H9 (cell line): ENCODE results near the gene IFIT1. TPM values are rescaled to one million over a fixed set of nuclear protein-coding genes. Genes with fewer than 3 reads are reported as not detected.

Experiments
- DNase-seq: peaks from one replicate; pipeline ENCODE4 v3.0.0-alpha.2; 2017
- H2AFZ ChIP-seq: one replicate; pipeline ENCODE4 v1.6.1; 2013; ENCODE audit warnings: mild to moderate bottlenecking, low read length, control low read depth, moderate library complexity
- H2AK5ac ChIP-seq: 2 replicates; pipeline ENCODE4 v1.6.1; 2013; ENCODE audit warnings: low read length, control low read depth, mixed read lengths; ENCODE audit not compliant: insufficient read length
- H2BK120ac ChIP-seq: one replicate; pipeline ENCODE4 v1.6.1; 2013; ENCODE audit warnings: low read depth, mild to moderate bottlenecking, low read length, control low read depth, inconsistent platforms; ENCODE audit not compliant: poor library complexity, severe bottlenecking
- H2BK12ac ChIP-seq: 2 replicates; pipeline ENCODE4 v1.6.1; 2013; ENCODE audit warnings: low read length, control low read depth, mixed read lengths, low read depth; ENCODE audit not compliant: insufficient read length
- H2BK15ac ChIP-seq: 2 replicates; pipeline ENCODE4 v1.6.1; 2013; ENCODE audit warnings: low read depth, low read length, control low read depth
- H2BK20ac ChIP-seq: one replicate; pipeline ENCODE4 v1.6.1; 2013; ENCODE audit warnings: low read depth, mild to moderate bottlenecking, low read length, control low read depth, inconsistent platforms; ENCODE audit not compliant: poor library complexity, severe bottlenecking
- H2BK5ac ChIP-seq: 2 replicates; pipeline ENCODE4 v1.6.1; 2013; ENCODE audit warnings: low read length, control low read depth, mixed read lengths; ENCODE audit not compliant: insufficient read length
- H3K14ac ChIP-seq: 2 replicates; pipeline ENCODE4 v1.6.1; 2013; ENCODE audit warnings: low read length, control low read depth; ENCODE audit not compliant: insufficient read depth
- H3K18ac ChIP-seq: 2 replicates; pipeline ENCODE4 v1.6.1; 2013; ENCODE audit warnings: low read depth, mild to moderate bottlenecking, mixed read lengths, low read length, control low read depth; ENCODE audit not compliant: insufficient read length
- H3K23ac ChIP-seq: 2 replicates; pipeline ENCODE4 v1.6.1; 2013; ENCODE audit warnings: low read length, control low read depth, mixed read lengths, low read depth; ENCODE audit not compliant: insufficient read length
- H3K23me2 ChIP-seq: 2 replicates; pipeline ENCODE4 v1.6.1; 2013; ENCODE audit warnings: low read depth, mild to moderate bottlenecking, mixed read lengths, low read length, control low read depth; ENCODE audit not compliant: insufficient read length, poor library complexity, severe bottlenecking
- H3K27ac ChIP-seq: 2 replicates; pipeline ENCODE4 v1.5.1; 2013; ENCODE audit warnings: low read length, control low read depth, mixed read lengths, low read depth; ENCODE audit not compliant: insufficient read length
- H3K27me3 ChIP-seq: 2 replicates; pipeline ENCODE4 v1.6.1; 2013; ENCODE audit warnings: low read length, control low read depth, inconsistent platforms; ENCODE audit not compliant: insufficient read depth
- H3K4ac ChIP-seq: 2 replicates; pipeline ENCODE4 v1.6.1; 2013; ENCODE audit warnings: low read depth, mild to moderate bottlenecking, control low read depth, inconsistent platforms, low read length, moderate library complexity
- H3K4me1 ChIP-seq: 2 replicates; pipeline ENCODE4 v1.6.1; 2013; ENCODE audit warnings: low read length, control low read depth, inconsistent platforms; ENCODE audit not compliant: insufficient read depth
- H3K4me2 ChIP-seq: 2 replicates; pipeline ENCODE4 v1.6.1; 2013; ENCODE audit warnings: low read length, control low read depth, mixed read lengths; ENCODE audit not compliant: insufficient read length, insufficient read depth
- H3K56ac ChIP-seq: 2 replicates; pipeline ENCODE4 v1.6.1; 2013; ENCODE audit warnings: low read depth, mild to moderate bottlenecking, mixed read lengths, low read length, control low read depth; ENCODE audit not compliant: insufficient read length
- H3K79me1 ChIP-seq: 2 replicates; pipeline ENCODE4 v1.6.1; 2013; ENCODE audit warnings: low read depth, mild to moderate bottlenecking, moderate library complexity, low read length, control low read depth, inconsistent platforms; ENCODE audit not compliant: insufficient read depth, poor library complexity, severe bottlenecking
- H3K79me2 ChIP-seq: 2 replicates; pipeline ENCODE4 v1.6.1; 2013; ENCODE audit warnings: low read length, control low read depth, inconsistent platforms; ENCODE audit not compliant: insufficient read depth
- H3K9ac ChIP-seq: 2 replicates; pipeline ENCODE4 v1.6.1; 2013; ENCODE audit warnings: low read length, control low read depth, mixed read lengths; ENCODE audit not compliant: insufficient read length; ENCODE audit errors: extremely low read depth
- H3K9me3 ChIP-seq: one replicate; pipeline ENCODE4 v1.6.1; 2013; ENCODE audit warnings: low read depth, low read length, inconsistent platforms; ENCODE audit not compliant: control insufficient read depth
- H3T11ph ChIP-seq: one replicate; pipeline ENCODE4 v1.6.1; 2013; ENCODE audit warnings: mild to moderate bottlenecking, low read length, control low read depth, inconsistent platforms
- H4K20me1 ChIP-seq: one replicate; pipeline ENCODE4 v1.6.1; 2013; ENCODE audit not compliant: control insufficient read depth, insufficient read length, insufficient read depth
- H4K5ac ChIP-seq: 2 replicates; pipeline ENCODE4 v1.6.1; 2013; ENCODE audit warnings: low read depth, mild to moderate bottlenecking, mixed read lengths, low read length, control low read depth; ENCODE audit not compliant: insufficient read length
- H4K8ac ChIP-seq: replicated peaks from 2 replicates; pipeline ENCODE4 v1.6.1; 2013; ENCODE audit warnings: low read length, control low read depth, mixed read lengths, low read depth; ENCODE audit not compliant: insufficient read length
- H4K91ac ChIP-seq: 2 replicates; pipeline ENCODE4 v1.6.1; 2013; ENCODE audit warnings: low read depth, mild to moderate bottlenecking, moderate library complexity, mixed read lengths, low read length, control low read depth; ENCODE audit not compliant: insufficient read length
- H3K27ac Mint-ChIP-seq, 3 experiments: 2 replicates in 2 of 3; 3 replicates in 1 of 3; pipeline ENCODE4 v1.8.0; 2020 to 2021; ENCODE audit warnings: mixed read lengths in 3 of 3, mild to moderate bottlenecking in 1 of 3, moderate library complexity in 1 of 3
- H3K27me3 Mint-ChIP-seq: 2 replicates; pipeline ENCODE4 v1.8.0; 2021; ENCODE audit warnings: low read depth, mild to moderate bottlenecking, moderate library complexity, mixed read lengths
- H3K36me3 Mint-ChIP-seq, 3 experiments: 2 replicates in 2 of 3; 3 replicates in 1 of 3; pipeline ENCODE4 v1.8.0; 2020 to 2021; ENCODE audit warnings: low read depth in 3 of 3, mixed read lengths in 3 of 3; ENCODE audit not compliant: insufficient read depth in 1 of 3
- H3K4me1 Mint-ChIP-seq, 2 experiments: 2 replicates each; pipeline ENCODE4 v1.8.0; 2020; ENCODE audit warnings: mixed read lengths in 2 of 2
- H3K4me3 Mint-ChIP-seq, 2 experiments: 2 replicates in 1 of 2; 3 replicates in 1 of 2; pipeline ENCODE4 v1.8.0; 2020 to 2021; ENCODE audit warnings: mild to moderate bottlenecking in 2 of 2, mixed read lengths in 2 of 2, moderate library complexity in 1 of 2
- H3K9me3 Mint-ChIP-seq, 2 experiments: 2 replicates in 1 of 2; 3 replicates in 1 of 2; pipeline ENCODE4 v1.8.0; 2020; ENCODE audit warnings: mild to moderate bottlenecking in 2 of 2, mixed read lengths in 2 of 2, moderate library complexity in 1 of 2
- WGBS: extraction: QIAGEN DNeasy Blood & Tissue Kit; methylation state at CpG from one replicate; pipeline ENCODE4 v1.1.7; 2013; ENCODE audit warnings: missing lambda C conversion rate, low lambda C conversion rate, mixed read lengths; ENCODE audit not compliant: insufficient read length; ENCODE audit errors: extremely low coverage; 5-methylcytosine and 5-hydroxymethylcytosine counted together
- total RNA-seq: library from RNA; stranded (reverse); gene quantifications from 2 replicates; pipeline ENCODE4 v1.2.1, GENCODE V29; 2021
- TF ChIP-seq, protein P1 (sequence below): fragments of 200-600 bp; sonication (generic); conservative IDR thresholded peaks from 3 replicates; pipeline ENCODE4 v1.8.0; 2021; ENCODE audit warnings: antibody characterized with exemption, mild to moderate bottlenecking

IFIT1 gene
- total RNA-seq, 1 experiment from 2014 or later = 1.2 TPM

DNA sequence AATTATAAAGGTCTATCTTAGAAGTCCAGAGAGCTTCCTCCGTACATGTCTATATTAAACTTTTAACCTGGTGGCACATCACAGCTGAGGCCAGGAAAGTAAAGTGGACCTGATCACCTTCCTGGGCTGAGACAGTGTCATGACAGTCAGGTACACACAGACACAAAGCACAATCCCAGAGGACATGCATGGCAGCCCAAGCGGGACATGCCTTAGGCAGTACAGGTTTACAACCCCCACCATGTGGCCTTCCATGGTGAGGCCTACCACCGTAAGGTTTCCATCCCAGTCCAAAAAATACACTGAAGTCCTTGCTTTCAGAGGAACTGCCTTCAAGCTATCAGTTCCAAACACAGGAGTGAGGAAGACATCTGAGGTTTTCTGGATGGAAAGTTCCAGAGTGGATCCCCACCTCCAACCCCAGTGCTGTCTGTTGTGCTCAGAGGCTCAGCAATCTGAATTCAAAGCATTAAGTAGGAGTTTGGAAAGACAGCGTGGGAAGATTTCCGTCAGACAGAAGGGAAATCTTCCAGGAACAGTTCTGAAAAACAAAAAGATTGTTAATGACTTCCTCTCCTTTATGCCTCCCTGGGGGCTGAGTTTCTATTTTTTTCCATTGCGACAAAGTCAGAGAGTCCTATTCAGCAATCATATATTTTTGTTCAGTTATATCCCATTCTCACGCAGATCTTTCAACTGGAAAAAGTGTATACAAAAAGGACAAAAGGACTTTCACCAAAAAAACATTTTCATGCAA is 44.5 kb upstream of the IFIT1 start:
- Histone ChIP-seq H2BK12ac (no peak overlapping the region), H2BK20ac (no peak overlapping the region), H4K91ac (no peak overlapping the region), H2BK15ac (no peak overlapping the region), H3K79me2 (no peaks in the 10 kb centered on the region), H2AK5ac (peak overlapping the region; percentile 91), H2AFZ (no peak overlapping the region), H3K27me3 (no peaks in the 10 kb centered on the region), H3K56ac (no peak overlapping the region), H4K8ac (no peak overlapping the region), H3K18ac (peak overlapping the region; percentile 59), H3K79me1 (no peaks in the 10 kb centered on the region), H4K20me1 (no peaks in the 10 kb centered on the region), H3T11ph (no peak overlapping the region), H2BK120ac (no peak overlapping the region), H2BK5ac (peak overlapping the region; percentile 95), H3K23me2 (no peaks in the 10 kb centered on the region), H3K9ac (no peak overlapping the region), H3K14ac (no peak overlapping the region; the same call in 1 of the 2 replicates), H4K5ac (no peak overlapping the region), H3K9me3 (no peaks in the 10 kb centered on the region), H3K4me2 (no peak overlapping the region), H3K4me1 (peaks cover 22% of the 10 kb centered on the region), H3K4ac (no peak overlapping the region), H3K23ac (no peak overlapping the region), H3K27ac (no peak overlapping the region)
- Mint-ChIP-seq H3K4me3 (no peak overlapping the region), H3K36me3 (no peaks in the 10 kb centered on the region; a peak in 1 of 7 replicates), H3K27me3 (no peaks in the 10 kb centered on the region), H3K9me3 (no peaks in the 10 kb centered on the region), H3K4me1 (peaks cover 73 to 74% of the 10 kb centered on the region in 2 experiments), H3K27ac (peak overlapping the region; percentile 41 to 82 (median 72); a peak in 6 of 7 replicates)
- TF ChIP-seq, protein P1, sequence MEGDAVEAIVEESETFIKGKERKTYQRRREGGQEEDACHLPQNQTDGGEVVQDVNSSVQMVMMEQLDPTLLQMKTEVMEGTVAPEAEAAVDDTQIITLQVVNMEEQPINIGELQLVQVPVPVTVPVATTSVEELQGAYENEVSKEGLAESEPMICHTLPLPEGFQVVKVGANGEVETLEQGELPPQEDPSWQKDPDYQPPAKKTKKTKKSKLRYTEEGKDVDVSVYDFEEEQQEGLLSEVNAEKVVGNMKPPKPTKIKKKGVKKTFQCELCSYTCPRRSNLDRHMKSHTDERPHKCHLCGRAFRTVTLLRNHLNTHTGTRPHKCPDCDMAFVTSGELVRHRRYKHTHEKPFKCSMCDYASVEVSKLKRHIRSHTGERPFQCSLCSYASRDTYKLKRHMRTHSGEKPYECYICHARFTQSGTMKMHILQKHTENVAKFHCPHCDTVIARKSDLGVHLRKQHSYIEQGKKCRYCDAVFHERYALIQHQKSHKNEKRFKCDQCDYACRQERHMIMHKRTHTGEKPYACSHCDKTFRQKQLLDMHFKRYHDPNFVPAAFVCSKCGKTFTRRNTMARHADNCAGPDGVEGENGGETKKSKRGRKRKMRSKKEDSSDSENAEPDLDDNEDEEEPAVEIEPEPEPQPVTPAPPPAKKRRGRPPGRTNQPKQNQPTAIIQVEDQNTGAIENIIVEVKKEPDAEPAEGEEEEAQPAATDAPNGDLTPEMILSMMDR = no peak
- DNase-seq = no peak
- WGBS = no CpG with 5 or more reads among the region's 7 CpGs
